A673 (cell line): ENCODE results near the gene PNPLA1. TPM values are rescaled to one million over a fixed set of nuclear protein-coding genes. Genes with fewer than 3 reads are reported as not detected.

ENCODE experiments used
- BruUV-seq: library from RNA; stranded (reverse); fragments of 400-500 nt; replicated peaks from 2 replicates; lab custom pipeline; 2021; lab: Mats Ljungman, UMichigan
- CTCF ChIA-PET: fragments of 300-600 bp; sonication (Branson Sonifier 250); formaldehyde crosslinking; loops from one replicate; lab custom pipeline; 2022; ENCODE audit warnings: antibody characterized with exemption; lab: Charles Lee
- POLR2A ChIA-PET: fragments of 300-600 bp; sonication (Branson Sonifier 250); formaldehyde crosslinking; loops from one replicate; lab custom pipeline; 2022; ENCODE audit warnings: antibody characterized with exemption; ENCODE audit not compliant: low non-redundant PET; lab: Charles Lee
- DNase-seq: peaks from one replicate; pipeline ENCODE4 v3.0.0-alpha.2; 2015; ENCODE audit warnings: low spot score
- H3K27ac ChIP-seq: fragments of 200-600 bp; sonication (generic); 2 replicates; pipeline ENCODE4 v1.5.1; 2016; ENCODE audit warnings: mixed run types, low read depth, mild to moderate bottlenecking, mixed read lengths, antibody characterized with exemption, low read length; ENCODE audit not compliant: poor library complexity, severe bottlenecking
- H3K27me3 ChIP-seq: fragments of 200-600 bp; sonication (generic); replicated peaks from 2 replicates; pipeline ENCODE4 v1.6.1; 2017; ENCODE audit warnings: mixed run types, low read depth, mild to moderate bottlenecking, mixed read lengths, antibody characterized with exemption, low read length; ENCODE audit not compliant: insufficient read depth, poor library complexity
- H3K36me3 ChIP-seq: fragments of 200-600 bp; sonication (generic); 2 replicates; pipeline ENCODE4 v1.6.1; 2016; ENCODE audit warnings: mixed run types, mild to moderate bottlenecking, mixed read lengths, antibody characterized with exemption, low read length; ENCODE audit not compliant: insufficient read depth, poor library complexity, severe bottlenecking
- H3K4me1 ChIP-seq: fragments of 200-600 bp; sonication (generic); 2 replicates; pipeline ENCODE4 v1.6.1; 2017; ENCODE audit warnings: mixed run types, mild to moderate bottlenecking, mixed read lengths, antibody characterized with exemption, low read length; ENCODE audit not compliant: insufficient read depth, poor library complexity, severe bottlenecking
- H3K4me3 ChIP-seq: fragments of 200-600 bp; sonication (generic); 2 replicates; pipeline ENCODE4 v1.5.1; 2016; ENCODE audit warnings: low read depth, mixed run types, mild to moderate bottlenecking, mixed read lengths, low read length; ENCODE audit not compliant: poor library complexity, severe bottlenecking
- H3K9me3 ChIP-seq: fragments of 200-600 bp; sonication (generic); 2 replicates; pipeline ENCODE4 v1.6.1; 2016; ENCODE audit warnings: mixed run types, low read depth, mild to moderate bottlenecking, mixed read lengths, antibody characterized with exemption, low read length; ENCODE audit not compliant: poor library complexity, severe bottlenecking
- EZH2 ChIP-seq: fragments of 200-600 bp; sonication (generic); IDR thresholded peaks from 2 replicates; pipeline ENCODE4 v1.6.1; 2017; ENCODE audit warnings: borderline replicate concordance, low read depth, mild to moderate bottlenecking, mixed read lengths, antibody characterized with exemption, low read length; ENCODE audit not compliant: poor library complexity, severe bottlenecking
- intact Hi-C: fragments of 100-400 bp; cut with micrococcal nuclease; formaldehyde crosslinking; loops from one replicate; pipeline ENCODE4 v1.10.0; 2022; ENCODE audit not compliant: unreplicated experiment
- total RNA-seq: library from RNA; stranded (reverse); gene quantifications from 2 replicates; pipeline ENCODE4 v1.2.3, GENCODE V29; 2021
- TF ChIP-seq, protein P1 (sequence below): fragments of 300-800, 200-600 bp; sonication (generic); conservative IDR thresholded peaks from 2 replicates; pipeline ENCODE4 v1.5.1; 2017; ENCODE audit warnings: low read depth, mild to moderate bottlenecking, antibody characterized with exemption, low read length, moderate library complexity, mixed read lengths

Gene PNPLA1
- total RNA-seq, 1 experiment from 2014 or later = 0.26 TPM

DNA sequence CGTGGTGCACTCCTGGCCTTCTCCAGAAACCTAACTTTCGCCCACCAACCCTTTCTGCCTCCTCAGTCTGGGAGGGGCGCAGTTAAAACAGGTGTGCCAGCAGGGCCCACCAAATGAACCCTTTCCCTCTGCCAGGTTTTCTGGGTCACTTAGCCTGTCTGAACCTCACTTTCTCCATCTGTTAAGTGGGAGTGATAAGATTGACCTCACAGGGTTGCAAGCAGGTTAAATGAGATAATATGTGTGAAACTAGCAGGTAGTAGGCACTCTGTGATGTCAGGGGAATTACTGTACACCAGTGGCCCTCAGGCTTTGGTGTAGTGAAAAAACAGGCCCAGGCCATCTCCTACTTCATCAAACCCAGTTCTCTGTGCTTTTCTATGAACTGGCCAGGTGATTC is 52.7 kb downstream of the PNPLA1 start:
- H3K4me1 ChIP-seq = no peaks in the 10 kb centered on the region
- H3K9me3 ChIP-seq = no peaks in the 10 kb centered on the region
- ChIA-PET CTCF (interaction anchor here (1.4 kb wide), 1 partner anchor 20 kb away, joined by 4 read pairs; no protein-coding TSS in a partner anchor), POLR2A (no interaction called here)
- no peaks in the 10 kb centered on the region for H3K36me3 ChIP-seq
- H3K4me3 ChIP-seq = no peak overlapping the region
- no peak overlapping the region for H3K27ac ChIP-seq
- BruUV-seq = no TSS peak
- H3K27me3 ChIP-seq = no peaks in the 10 kb centered on the region
- TF ChIP-seq EZH2 = no peak
- TF ChIP-seq, protein P1, sequence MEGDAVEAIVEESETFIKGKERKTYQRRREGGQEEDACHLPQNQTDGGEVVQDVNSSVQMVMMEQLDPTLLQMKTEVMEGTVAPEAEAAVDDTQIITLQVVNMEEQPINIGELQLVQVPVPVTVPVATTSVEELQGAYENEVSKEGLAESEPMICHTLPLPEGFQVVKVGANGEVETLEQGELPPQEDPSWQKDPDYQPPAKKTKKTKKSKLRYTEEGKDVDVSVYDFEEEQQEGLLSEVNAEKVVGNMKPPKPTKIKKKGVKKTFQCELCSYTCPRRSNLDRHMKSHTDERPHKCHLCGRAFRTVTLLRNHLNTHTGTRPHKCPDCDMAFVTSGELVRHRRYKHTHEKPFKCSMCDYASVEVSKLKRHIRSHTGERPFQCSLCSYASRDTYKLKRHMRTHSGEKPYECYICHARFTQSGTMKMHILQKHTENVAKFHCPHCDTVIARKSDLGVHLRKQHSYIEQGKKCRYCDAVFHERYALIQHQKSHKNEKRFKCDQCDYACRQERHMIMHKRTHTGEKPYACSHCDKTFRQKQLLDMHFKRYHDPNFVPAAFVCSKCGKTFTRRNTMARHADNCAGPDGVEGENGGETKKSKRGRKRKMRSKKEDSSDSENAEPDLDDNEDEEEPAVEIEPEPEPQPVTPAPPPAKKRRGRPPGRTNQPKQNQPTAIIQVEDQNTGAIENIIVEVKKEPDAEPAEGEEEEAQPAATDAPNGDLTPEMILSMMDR = no peak
- intact Hi-C loops = no loop called here
- no peak for DNase-seq

DNA sequence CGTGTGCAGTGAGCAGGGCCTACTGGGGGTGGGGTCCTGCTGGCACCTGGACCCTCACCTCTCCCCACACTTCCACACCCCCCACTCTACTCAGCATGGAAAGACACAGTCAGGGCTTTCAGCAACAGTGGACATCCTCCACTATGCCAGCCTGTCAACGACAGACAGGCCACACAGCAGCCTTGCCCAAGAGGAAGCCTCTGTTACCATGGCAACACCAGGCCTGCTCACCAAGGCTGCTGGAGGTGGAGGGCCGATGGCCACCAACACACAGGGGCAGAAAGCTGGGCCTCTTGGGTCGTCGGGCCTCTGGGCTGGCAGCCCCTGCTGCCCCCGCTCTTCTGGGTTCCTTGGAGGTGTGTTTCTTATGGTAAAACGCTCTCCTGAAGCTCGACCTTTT is 53.2 kb downstream of the PNPLA1 start:
- CTCF ChIA-PET = interaction anchor here (1.4 kb wide), 1 partner anchor 21 kb away, joined by 4 read pairs; no protein-coding TSS in a partner anchor
- POLR2A ChIA-PET = no interaction called here

GRCh38 chr6:36324191-36324590 is 54.3 kb downstream of the PNPLA1 start:
- H3K27me3 ChIP-seq = no peaks in the 10 kb centered on the region
- H3K4me1 ChIP-seq = no peaks in the 10 kb centered on the region

More for the DNA sequence above, 53.2 kb downstream of the PNPLA1 start:
- H3K4me1 ChIP-seq = no peaks in the 10 kb centered on the region
- H3K27ac ChIP-seq = no peak overlapping the region
- no peaks in the 10 kb centered on the region for H3K36me3 ChIP-seq
- H3K27me3 ChIP-seq = no peaks in the 10 kb centered on the region
- no peak overlapping the region for H3K4me3 ChIP-seq
- BruUV-seq = no TSS peak
- no peak for DNase-seq
- TF ChIP-seq, protein P1 = no peak
- no peak for TF ChIP-seq EZH2
- intact Hi-C loops = no loop called here
- H3K9me3 ChIP-seq = no peaks in the 10 kb centered on the region

More at GRCh38 chr6:36324191-36324590, 54.3 kb downstream of the PNPLA1 start:
- CTCF ChIA-PET = interaction anchor here (1.4 kb wide), 1 partner anchor 22 kb away, joined by 4 read pairs; no protein-coding TSS in a partner anchor
- no peaks in the 10 kb centered on the region for H3K9me3 ChIP-seq
- intact Hi-C loops = no loop called here
- no peaks in the 10 kb centered on the region for H3K36me3 ChIP-seq
- no peak overlapping the region for H3K27ac ChIP-seq
- BruUV-seq = no TSS peak
- no peak for TF ChIP-seq EZH2
- TF ChIP-seq, protein P1 = no peak
- DNase-seq = no peak
- POLR2A ChIA-PET = no interaction called here
- no peak overlapping the region for H3K4me3 ChIP-seq
